Measurements from ENCODE around the gene CLDN15.
"Not testable (repeated sequence)": the region's sequence is repeated elsewhere in the genome, so short reads cannot be mapped to it uniquely, and the experiment has no call there.

DNA sequence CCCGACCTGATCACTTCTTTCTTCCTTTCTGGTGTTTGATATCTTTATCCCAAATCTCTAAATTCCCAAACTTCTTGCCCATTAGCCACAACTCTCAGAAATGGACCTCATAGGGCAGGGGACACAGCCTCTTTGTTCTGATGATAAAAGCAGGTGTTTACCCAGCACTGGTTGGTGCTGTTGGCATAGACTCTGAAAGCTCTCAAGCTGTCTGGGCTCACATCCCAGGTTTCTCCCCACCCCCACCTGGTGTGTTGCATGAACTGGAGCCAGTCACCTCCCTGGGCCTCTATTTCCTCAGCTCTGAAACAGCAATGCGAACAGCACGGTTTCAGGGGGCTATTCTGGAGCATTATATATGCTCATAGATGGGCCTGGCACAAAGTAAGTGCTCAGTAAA, 48.3 kb upstream of the CLDN15 start:
- TF ChIP-seq, protein P1, sequence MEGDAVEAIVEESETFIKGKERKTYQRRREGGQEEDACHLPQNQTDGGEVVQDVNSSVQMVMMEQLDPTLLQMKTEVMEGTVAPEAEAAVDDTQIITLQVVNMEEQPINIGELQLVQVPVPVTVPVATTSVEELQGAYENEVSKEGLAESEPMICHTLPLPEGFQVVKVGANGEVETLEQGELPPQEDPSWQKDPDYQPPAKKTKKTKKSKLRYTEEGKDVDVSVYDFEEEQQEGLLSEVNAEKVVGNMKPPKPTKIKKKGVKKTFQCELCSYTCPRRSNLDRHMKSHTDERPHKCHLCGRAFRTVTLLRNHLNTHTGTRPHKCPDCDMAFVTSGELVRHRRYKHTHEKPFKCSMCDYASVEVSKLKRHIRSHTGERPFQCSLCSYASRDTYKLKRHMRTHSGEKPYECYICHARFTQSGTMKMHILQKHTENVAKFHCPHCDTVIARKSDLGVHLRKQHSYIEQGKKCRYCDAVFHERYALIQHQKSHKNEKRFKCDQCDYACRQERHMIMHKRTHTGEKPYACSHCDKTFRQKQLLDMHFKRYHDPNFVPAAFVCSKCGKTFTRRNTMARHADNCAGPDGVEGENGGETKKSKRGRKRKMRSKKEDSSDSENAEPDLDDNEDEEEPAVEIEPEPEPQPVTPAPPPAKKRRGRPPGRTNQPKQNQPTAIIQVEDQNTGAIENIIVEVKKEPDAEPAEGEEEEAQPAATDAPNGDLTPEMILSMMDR (IDR thresholded peaks at IDR 0.05) = not testable (repeated sequence)
- TF ChIP-seq POLR2A (IDR thresholded peaks at IDR 0.05) = not testable (repeated sequence)
